Stimulated activated CD8-positive, alpha-beta memory T cell treated with anti-CD3 and anti-CD28 coated beads, Interleukin-7, amount 100 ng/mL, for 48 hours (primary cell): ENCODE results near the gene SIL1.
"Not testable (repeated sequence)": the region's sequence is repeated elsewhere in the genome, so short reads cannot be mapped to it uniquely, and the experiment has no call there.

Source experiments
- DNase-seq, 2 donors: peaks; one replicate each; pipeline ENCODE4 v3.0.0-alpha.2; 2020; ENCODE audit warnings: low read depth in 1 of 2; ENCODE audit errors: extremely low read depth in 1 of 2

Gene SIL1

GRCh38 chr5:139205124-139205523, 7.0 kb upstream of the SIL1 start:
- no peak for DNase-seq

DNA sequence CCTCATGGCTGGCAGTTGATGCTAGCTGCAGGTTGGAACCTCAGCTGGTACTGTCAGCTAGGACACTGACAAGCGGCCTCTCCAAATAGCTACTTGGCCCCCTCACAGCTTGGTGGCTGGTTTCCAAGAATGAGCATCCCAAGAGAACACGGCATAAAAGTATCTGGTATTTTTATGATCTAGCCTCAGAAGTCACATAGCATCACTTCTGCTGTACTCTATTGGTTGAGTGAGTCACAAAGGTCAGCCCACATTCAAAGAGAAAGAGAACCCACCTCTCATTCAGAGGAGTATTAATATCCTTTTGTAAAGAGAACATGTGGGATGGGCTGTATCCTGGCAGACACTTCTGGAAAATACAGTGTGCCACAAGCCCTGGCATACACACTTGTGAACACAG, 6.0 kb upstream of the SIL1 start:
- DNase-seq, result no peak

DNA sequence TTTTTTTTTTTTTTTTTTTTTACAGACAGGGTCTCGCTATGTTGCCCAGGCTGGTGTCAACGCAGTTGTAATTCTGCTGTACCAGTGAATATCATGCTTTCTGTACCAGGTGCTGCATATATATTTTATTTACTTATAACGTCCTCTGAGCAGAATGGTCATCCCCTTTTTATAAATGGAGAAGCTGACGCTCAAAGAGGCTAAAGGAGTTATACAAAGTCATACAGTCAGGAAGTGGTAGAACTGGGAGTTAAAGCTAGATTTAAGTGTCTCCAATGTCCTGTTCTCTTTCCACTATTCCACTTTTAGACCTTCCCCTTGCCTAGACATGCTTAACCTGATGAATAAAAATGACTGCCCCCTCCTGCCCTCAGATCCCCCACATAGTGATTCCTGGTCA, 1.2 kb upstream of the SIL1 start:
- DNase-seq, result no peak

DNA sequence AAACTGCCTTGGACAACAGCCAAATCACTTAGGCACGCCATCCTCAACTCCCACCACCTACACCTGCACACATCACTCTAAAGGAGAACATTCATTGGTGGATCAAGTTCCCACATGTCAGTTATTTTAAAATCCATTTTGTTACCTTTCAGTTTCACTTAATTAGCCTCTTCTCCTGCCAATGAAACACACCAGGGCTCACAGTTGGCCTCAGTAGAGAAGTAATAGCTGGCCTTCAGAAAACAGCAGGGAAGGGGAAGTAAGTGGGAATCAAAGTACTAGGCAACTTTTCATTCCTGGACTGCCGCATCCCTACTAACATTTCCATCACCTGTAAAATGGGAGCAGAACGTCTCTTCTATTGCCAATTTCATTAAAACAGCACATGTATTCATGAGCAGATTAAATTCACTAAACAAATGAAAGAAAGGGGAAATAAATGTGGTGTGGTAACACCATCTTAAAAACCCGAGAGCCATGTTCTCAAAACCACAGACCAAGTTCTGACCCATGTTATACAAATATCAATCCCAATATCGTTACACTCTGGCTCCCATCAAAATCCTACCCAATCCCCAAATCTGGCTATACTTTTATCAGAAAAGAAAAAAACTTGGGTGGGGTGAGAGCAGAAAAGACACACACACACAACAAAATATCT, 1.7 kb downstream of the SIL1 start:
- no peak for DNase-seq

DNA sequence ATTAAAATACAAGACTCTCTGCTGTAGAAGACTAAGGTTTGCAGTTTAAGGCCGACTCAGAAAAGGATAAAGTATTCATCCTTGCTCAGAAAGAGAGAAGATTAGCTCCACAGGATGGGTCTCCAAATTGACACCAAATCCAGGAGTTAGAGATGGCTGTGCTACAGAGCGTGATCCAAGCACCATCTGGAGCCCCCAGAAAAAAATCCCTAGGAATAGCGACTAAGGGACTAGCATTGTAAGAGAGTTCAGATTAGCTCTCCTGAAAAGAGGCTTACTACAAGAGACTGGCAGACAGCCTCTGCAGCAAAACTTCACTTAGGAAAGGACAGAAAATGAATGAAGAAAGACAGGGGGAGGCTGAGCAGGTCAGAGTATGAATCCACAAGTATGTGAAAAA, 3.7 kb downstream of the SIL1 start:
- DNase-seq, result no peak

DNA sequence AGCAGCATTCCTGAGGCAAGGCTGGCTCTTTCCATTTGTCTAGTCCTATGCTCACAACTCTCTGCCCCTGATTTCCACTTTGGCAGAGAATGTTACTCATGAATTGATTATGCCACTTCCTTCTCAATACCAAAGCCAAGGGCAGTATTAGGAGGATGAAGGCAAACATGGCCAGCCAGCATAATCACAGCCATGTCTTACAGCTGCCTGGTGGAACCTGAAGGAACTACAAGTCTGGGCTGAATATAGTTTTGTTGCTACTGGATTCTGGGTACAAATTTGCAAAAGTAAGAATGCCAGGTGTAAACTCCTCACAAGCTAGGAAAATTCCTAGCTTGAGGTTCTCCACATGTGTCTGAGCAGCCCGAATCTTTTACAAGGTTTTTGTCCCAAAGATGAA, 4.2 kb downstream of the SIL1 start:
- no peak for DNase-seq

- DNase-seq, result not testable (repeated sequence)
Measured at GRCh38 chr5:139192906-139193305, 5.3 kb downstream of the SIL1 start.

- not testable (repeated sequence) for DNase-seq
Measured at GRCh38 chr5:139191954-139192353, 6.2 kb downstream of the SIL1 start.

GRCh38 chr5:139190125-139190524, 8.0 kb downstream of the SIL1 start:
- no peak for DNase-seq

- DNase-seq, result no peak
Measured at GRCh38 chr5:139188558-139189270, 9.5 kb downstream of the SIL1 start.

- no peak for DNase-seq
Measured at GRCh38 chr5:139186752-139187326, 11.3 kb downstream of the SIL1 start.

DNA sequence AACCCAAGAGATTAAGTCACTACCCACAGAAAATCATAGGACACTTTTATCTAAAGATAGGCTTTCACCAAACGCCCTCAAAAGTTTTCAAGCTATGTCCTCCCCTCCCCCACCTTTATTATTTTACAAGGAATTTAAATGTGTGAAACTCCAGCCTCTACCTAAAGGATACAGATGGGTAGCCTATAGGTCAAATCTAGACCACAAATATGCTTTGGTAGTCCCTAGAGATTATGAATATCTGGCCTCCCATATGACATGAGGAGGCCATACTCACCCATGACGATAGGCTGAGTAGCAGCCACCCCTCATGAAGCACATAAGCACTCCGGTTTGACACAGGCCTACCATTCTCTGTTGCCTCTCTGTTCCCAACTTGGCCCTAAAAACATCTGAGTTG, 11.9 kb downstream of the SIL1 start:
- DNase-seq, result no peak

DNA sequence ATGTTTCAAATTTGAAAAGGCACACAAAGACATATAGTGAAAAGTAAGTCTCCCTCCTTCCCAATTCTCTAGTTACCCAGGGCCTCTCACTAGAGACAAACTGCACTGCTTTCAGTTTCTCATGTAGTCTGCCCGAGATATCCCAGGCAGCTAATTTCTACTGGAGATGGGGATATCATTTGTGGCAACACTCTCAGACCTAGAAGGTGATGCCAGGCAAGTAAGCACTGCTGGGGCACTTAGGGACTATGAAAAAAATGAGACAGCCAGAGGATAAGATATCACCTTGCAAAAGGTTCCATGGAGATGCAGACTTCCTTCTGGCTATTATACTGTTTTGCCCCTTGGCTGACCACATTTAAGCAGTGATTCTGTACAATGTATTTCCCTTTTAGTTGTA, 12.6 kb downstream of the SIL1 start:
- no peak for DNase-seq

DNA sequence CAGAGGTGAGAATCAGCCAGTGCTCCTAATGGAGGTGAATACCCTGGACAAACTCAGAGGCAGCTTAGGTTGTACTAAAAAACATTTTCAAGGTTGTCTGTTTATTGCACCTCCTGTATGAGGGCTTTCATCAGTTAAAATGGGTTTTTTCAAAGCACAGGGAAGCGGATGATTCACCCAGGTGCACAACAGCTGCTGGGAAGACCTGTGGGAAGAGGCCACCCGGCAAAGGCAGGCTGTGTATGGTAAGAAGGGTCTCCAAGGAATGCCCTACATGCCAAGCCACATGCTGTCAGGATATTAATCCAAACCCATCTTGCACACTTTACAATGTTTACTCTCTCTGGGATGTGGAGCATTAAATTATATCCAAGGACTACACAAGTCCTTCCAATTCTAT, 14.7 kb downstream of the SIL1 start:
- no peak for DNase-seq

GRCh38 chr5:139182528-139183296, 15.5 kb downstream of the SIL1 start:
- DNase-seq, result no peak

DNA sequence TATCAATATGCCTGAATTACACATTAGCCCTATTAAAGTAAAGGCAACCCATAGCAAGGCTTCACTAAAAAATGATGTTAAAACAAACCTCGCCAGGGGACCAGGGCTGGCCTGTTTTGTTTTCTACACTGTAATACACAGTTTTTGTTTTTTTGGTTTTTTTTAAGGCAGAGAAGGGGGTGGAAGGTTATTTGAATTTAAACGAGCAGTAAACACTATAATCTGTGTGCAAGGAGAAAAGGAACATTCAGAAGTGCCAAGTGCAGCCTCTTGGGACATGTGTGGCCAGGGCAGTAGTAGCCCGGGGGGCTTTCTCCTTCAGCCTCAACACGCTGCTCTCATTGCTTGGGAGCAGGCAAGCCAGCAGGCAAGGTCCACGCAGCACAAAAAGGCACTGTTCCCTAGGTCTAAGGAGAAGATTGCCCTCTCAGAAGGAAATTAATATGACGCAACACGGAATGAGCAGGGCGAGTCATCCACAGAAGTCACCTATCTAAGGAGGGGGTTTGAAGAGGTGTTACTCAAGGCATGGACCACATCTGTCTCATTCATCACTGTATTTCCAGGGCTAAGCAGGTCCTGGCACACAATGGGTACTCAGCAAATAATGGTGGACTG, 16.2 kb downstream of the SIL1 start:
- DNase-seq, result no peak

DNA sequence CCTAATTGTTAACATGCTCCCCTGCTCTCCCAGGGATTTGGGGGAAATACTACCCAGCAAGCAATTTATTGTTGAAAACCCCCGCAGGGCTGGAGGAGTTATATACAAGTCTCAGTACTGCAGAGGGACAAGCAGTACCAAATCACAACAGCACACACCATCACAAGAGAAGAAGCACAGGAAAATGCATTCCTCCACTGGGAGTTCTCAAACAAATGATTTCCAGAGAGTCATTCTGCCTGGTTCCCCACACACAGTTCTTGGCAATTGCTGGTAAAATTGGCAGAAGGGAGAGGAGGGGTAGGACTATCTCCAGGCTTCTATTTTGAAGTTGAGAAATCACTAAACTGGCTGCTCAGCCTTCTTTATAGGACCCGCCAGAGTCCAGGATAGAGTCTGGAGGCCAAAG, 16.8 kb downstream of the SIL1 start:
- no peak for DNase-seq

DNA sequence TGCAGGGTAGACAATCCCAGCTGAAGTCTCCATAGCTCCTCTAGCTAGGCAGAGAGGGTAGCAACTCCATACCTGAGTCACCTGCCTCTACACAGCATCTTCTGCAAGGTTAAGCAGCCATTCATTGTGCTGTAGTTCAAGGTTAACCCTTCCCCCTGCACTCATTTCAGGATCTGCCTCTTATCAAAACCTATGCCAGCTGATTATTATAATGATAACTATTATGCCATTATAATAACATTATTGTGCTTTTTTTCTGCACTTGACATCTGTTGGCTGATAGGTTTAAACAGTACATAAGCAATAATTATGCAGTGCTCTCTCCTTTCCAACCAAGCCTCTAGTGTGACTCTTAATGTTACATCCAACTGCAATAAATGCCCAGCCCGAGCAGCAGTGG, 17.3 kb downstream of the SIL1 start:
- no peak for DNase-seq

GRCh38 chr5:139179778-139180513, 18.2 kb downstream of the SIL1 start:
- DNase-seq, result not testable (repeated sequence)

GRCh38 chr5:139178935-139179334, 19.2 kb downstream of the SIL1 start:
- no peak for DNase-seq

GRCh38 chr5:139178589-139178917, 19.6 kb downstream of the SIL1 start:
- DNase-seq, result no peak
